ENCODE measurements around the gene ETV2. TPM values are rescaled to one million over a fixed set of nuclear protein-coding genes. Genes with fewer than 3 reads are reported as not detected.

Gene ETV2
- total RNA-seq, 1 experiment from 2014 or later: 0.73 TPM

GRCh38 chr19:35620001-35620400 lies 21.5 kb upstream of the ETV2 start:
- intact Hi-C loops (cut with micrococcal nuclease; ENCODE audit: unreplicated experiment): no loop called here
- Histone ChIP-seq H3K27ac (ENCODE audit: low read depth, low read length, poor library complexity, severe bottlenecking) (no peak overlapping the region), H3K4me1 (ENCODE audit: insufficient read depth, low read length, poor library complexity, severe bottlenecking) (no peaks in the 10 kb centered on the region), H3K9me3 (ENCODE audit: low read depth, low read length, poor library complexity, severe bottlenecking) (no peaks in the 10 kb centered on the region), H3K36me3 (ENCODE audit: insufficient read depth, low read length, poor library complexity, severe bottlenecking) (no peaks in the 10 kb centered on the region), H3K4me3 (ENCODE audit: low read depth, low read length, poor library complexity, severe bottlenecking) (no peak overlapping the region), H3K27me3 (replicated peaks; ENCODE audit: insufficient read depth, low read depth, low read length, poor library complexity) (no peaks in the 10 kb centered on the region)
- CTCF ChIA-PET: no interaction called here
- TF ChIP-seq EZH2 (IDR thresholded peaks at IDR 0.05; ENCODE audit: borderline replicate concordance, low read depth, low read length, poor library complexity, severe bottlenecking) (no peak), CTCF (conservative IDR thresholded peaks at IDR 0.05; ENCODE audit: low read depth, low read length) (no peak)
- no peak for DNase-seq (ENCODE audit: low spot score)
- POLR2A ChIA-PET (ENCODE audit: low non-redundant PET): no interaction called here
- BruUV-seq (replicated peaks): no TSS peak

GRCh38 chr19:35621708-35622107 lies 19.8 kb upstream of the ETV2 start:
- no peaks in the 10 kb centered on the region for H3K9me3 ChIP-seq (ENCODE audit: low read depth, low read length, poor library complexity, severe bottlenecking)
- TF ChIP-seq CTCF (conservative IDR thresholded peaks at IDR 0.05; ENCODE audit: low read depth, low read length): no peak
- no peak for TF ChIP-seq EZH2 (IDR thresholded peaks at IDR 0.05; ENCODE audit: borderline replicate concordance, low read depth, low read length, poor library complexity, severe bottlenecking)
- no TSS peak for BruUV-seq (replicated peaks)
- intact Hi-C loops (cut with micrococcal nuclease; ENCODE audit: unreplicated experiment): no loop called here
- CTCF ChIA-PET: no interaction called here
- no peak overlapping the region for H3K4me3 ChIP-seq (ENCODE audit: low read depth, low read length, poor library complexity, severe bottlenecking)
- no peaks in the 10 kb centered on the region for H3K36me3 ChIP-seq (ENCODE audit: insufficient read depth, low read length, poor library complexity, severe bottlenecking)
- no peak overlapping the region for H3K27ac ChIP-seq (ENCODE audit: low read depth, low read length, poor library complexity, severe bottlenecking)
- no peaks in the 10 kb centered on the region for H3K27me3 ChIP-seq (replicated peaks; ENCODE audit: insufficient read depth, low read depth, low read length, poor library complexity)
- no peaks in the 10 kb centered on the region for H3K4me1 ChIP-seq (ENCODE audit: insufficient read depth, low read length, poor library complexity, severe bottlenecking)
- no peak for DNase-seq (ENCODE audit: low spot score)
- POLR2A ChIA-PET (ENCODE audit: low non-redundant PET): no interaction called here

- peaks cover 1% of the 10 kb centered on the region for H3K4me1 ChIP-seq (ENCODE audit: insufficient read depth, low read length, poor library complexity, severe bottlenecking)
- H3K36me3 ChIP-seq (ENCODE audit: insufficient read depth, low read length, poor library complexity, severe bottlenecking): no peaks in the 10 kb centered on the region
- H3K27me3 ChIP-seq (replicated peaks; ENCODE audit: insufficient read depth, low read depth, low read length, poor library complexity): no peaks in the 10 kb centered on the region
- CTCF ChIA-PET: no interaction called here
- TF ChIP-seq EZH2 (IDR thresholded peaks at IDR 0.05; ENCODE audit: borderline replicate concordance, low read depth, low read length, poor library complexity, severe bottlenecking) (no peak), CTCF (conservative IDR thresholded peaks at IDR 0.05; ENCODE audit: low read depth, low read length) (no peak)
- no TSS peak for BruUV-seq (replicated peaks)
- intact Hi-C loops (cut with micrococcal nuclease; ENCODE audit: unreplicated experiment): no loop called here
- H3K4me3 ChIP-seq (ENCODE audit: low read depth, low read length, poor library complexity, severe bottlenecking): no peak overlapping the region
- POLR2A ChIA-PET (ENCODE audit: low non-redundant PET): no interaction called here
- no peak overlapping the region for H3K27ac ChIP-seq (ENCODE audit: low read depth, low read length, poor library complexity, severe bottlenecking)
- no peak for DNase-seq (ENCODE audit: low spot score)
- H3K9me3 ChIP-seq (ENCODE audit: low read depth, low read length, poor library complexity, severe bottlenecking): no peaks in the 10 kb centered on the region
Observed at GRCh38 chr19:35622750-35623149, 18.8 kb upstream of the ETV2 start.
